ENCODE measurements around the gene RREB1. TPM values are rescaled to one million over a fixed set of nuclear protein-coding genes. Genes with fewer than 3 reads are reported as not detected.

Gene RREB1
- total and polyA plus RNA-seq, 2 donors (not counting 3 experiments of a cell fraction or from before 2014, with no cell fraction given) = 3.7 to 33.0 TPM

DNA sequence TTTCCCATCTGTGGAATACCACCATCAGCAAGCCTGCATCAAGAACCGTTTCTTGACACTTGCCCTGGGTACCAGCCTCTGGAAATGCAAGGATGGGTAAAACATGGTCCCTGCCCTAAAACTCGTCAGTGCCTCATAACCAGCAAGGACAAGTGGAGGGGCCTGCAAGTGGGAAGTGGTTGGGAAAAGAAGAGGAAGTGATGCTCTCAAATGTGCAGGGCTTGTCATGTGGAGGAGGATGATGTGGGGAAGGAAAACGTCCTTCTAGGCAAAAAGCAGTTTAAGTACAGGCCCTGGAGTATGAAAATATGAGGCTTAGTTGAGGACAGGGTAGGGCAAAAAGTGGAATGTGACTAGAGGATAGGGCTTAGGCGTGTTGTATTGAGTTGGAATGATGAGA, 19.0 kb downstream of the RREB1 start:
- dilution Hi-C loops (cut with MboI; ENCODE audit: extremely low pct_ligation_motif_present, low sequenced_read_pairs) (no loop called here), intact Hi-C loops (cut with micrococcal nuclease) (no loop called here)
- Histone ChIP-seq H3K79me2 (ENCODE audit: control insufficient read depth, insufficient read depth, low read length) (peaks cover 91% of the 10 kb centered on the region), H3K4me1 (ENCODE audit: control insufficient read depth, extremely low read depth, insufficient read depth, low read length) (peaks cover 5% of the 10 kb centered on the region), H4K20me1 (replicated peaks; ENCODE audit: control insufficient read depth, extremely low read depth, insufficient read depth, low read length) (peaks cover 4% of the 10 kb centered on the region), H3K27ac (ENCODE audit: insufficient read depth, low read depth, low read length) (no peak overlapping the region), H3K9me3 (replicated peaks; ENCODE audit: control insufficient read depth, insufficient read depth, low read length) (no peaks in the 10 kb centered on the region), H2AFZ (ENCODE audit: low read depth, low read length) (no peak overlapping the region), H3K36me3 (ENCODE audit: control insufficient read depth in 2 of 2, extremely low read depth in 1 of 2, insufficient read depth in 2 of 2, low read length in 2 of 2) (peaks cover 0 to 4% of the 10 kb centered on the region in 2 experiments), H3K9ac (replicated peaks; ENCODE audit: extremely low read depth, insufficient read depth, low read length) (no peak overlapping the region), H3K4me2 (ENCODE audit: insufficient read depth, low read length) (no peak overlapping the region), H3K27me3 (ENCODE audit: control insufficient read depth in 2 of 2, insufficient read depth in 2 of 2, low read length in 2 of 2) (no peaks in the 10 kb centered on the region), H3K9me1 (replicated peaks; ENCODE audit: control insufficient read depth, extremely low read depth, insufficient read depth, low read length) (no peaks in the 10 kb centered on the region), H3K4me3 (replicated peaks in 1 of 3; ENCODE audit: insufficient read depth in 1 of 3, low read depth in 1 of 3, low read length in 3 of 3) (no peak overlapping the region)
- DNase-seq (ENCODE audit: low read depth, low spot score) (no peak), FAIRE-seq (no peak)
- BruUV-seq (replicated peaks) = no TSS peak
- ChIA-PET CTCF (no interaction called here), POLR2A (no interaction called here)
- TF ChIP-seq, protein P1, sequence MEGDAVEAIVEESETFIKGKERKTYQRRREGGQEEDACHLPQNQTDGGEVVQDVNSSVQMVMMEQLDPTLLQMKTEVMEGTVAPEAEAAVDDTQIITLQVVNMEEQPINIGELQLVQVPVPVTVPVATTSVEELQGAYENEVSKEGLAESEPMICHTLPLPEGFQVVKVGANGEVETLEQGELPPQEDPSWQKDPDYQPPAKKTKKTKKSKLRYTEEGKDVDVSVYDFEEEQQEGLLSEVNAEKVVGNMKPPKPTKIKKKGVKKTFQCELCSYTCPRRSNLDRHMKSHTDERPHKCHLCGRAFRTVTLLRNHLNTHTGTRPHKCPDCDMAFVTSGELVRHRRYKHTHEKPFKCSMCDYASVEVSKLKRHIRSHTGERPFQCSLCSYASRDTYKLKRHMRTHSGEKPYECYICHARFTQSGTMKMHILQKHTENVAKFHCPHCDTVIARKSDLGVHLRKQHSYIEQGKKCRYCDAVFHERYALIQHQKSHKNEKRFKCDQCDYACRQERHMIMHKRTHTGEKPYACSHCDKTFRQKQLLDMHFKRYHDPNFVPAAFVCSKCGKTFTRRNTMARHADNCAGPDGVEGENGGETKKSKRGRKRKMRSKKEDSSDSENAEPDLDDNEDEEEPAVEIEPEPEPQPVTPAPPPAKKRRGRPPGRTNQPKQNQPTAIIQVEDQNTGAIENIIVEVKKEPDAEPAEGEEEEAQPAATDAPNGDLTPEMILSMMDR (IDR thresholded peaks at IDR 0.05; ENCODE audit: extremely low read depth in 1 of 2, insufficient read depth in 1 of 2, low read depth in 1 of 2, low read length in 2 of 2) = no peak
- TF ChIP-seq GATA2 (IDR thresholded peaks at IDR 0.05; ENCODE audit: insufficient read depth, insufficient read length, low read depth, low read length) (no peak), POLR2A (IDR thresholded peaks at IDR 0.05; ENCODE audit: low read depth, low read length) (no peak), EZH2 (IDR thresholded peaks at IDR 0.05; ENCODE audit: borderline replicate concordance, low read depth, low read length, severe bottlenecking) (no peak), POLR2AphosphoS5 (IDR thresholded peaks at IDR 0.05; ENCODE audit: insufficient read depth, low read depth, low read length) (no peak), MYC (IDR thresholded peaks at IDR 0.05; ENCODE audit: low read depth, low read length) (no peak), FOS (IDR thresholded peaks at IDR 0.05; ENCODE audit: borderline replicate concordance, insufficient read depth, low read length) (no peak), JUN (IDR thresholded peaks at IDR 0.05; ENCODE audit: borderline replicate concordance, insufficient read depth, insufficient read length, low read depth) (no peak)
- TF ChIP-seq, protein P2, sequence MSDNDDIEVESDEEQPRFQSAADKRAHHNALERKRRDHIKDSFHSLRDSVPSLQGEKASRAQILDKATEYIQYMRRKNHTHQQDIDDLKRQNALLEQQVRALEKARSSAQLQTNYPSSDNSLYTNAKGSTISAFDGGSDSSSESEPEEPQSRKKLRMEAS (IDR thresholded peaks at IDR 0.05; ENCODE audit: insufficient read depth, insufficient read length) = no peak

All from endothelial cell of umbilical vein (primary cell).